GM21576 (cell line): ENCODE measurements around the gene ARL4D.
"Not testable (repeated sequence)": the region's sequence is repeated elsewhere in the genome, so short reads cannot be mapped to it uniquely, and the experiment has no call there.

ENCODE experiments used
- ATAC-seq: cut with Tn5 transposase; IDR thresholded peaks from one replicate; pipeline ENCODE4 v1.9.1; 2021; ENCODE audit warnings: mild to moderate bottlenecking, moderate library complexity; ENCODE audit not compliant: unreplicated experiment

The ARL4D gene

GRCh38 chr17:43393944-43394482 is 4.8 kb upstream of the ARL4D start:
- ATAC-seq, result no peak

GRCh38 chr17:43394696-43395095 is 4.1 kb upstream of the ARL4D start:
- not testable (repeated sequence) for ATAC-seq

- ATAC-seq, result no peak
These were observed 3.6 kb upstream of the ARL4D start for GRCh38 chr17:43395165-43395564.

- no peak for ATAC-seq
These were observed 2.2 kb upstream of the ARL4D start for GRCh38 chr17:43396491-43397060.

- no peak for ATAC-seq
These were observed 1.1 kb downstream of the ARL4D start for GRCh38 chr17:43399839-43400328.

GRCh38 chr17:43400943-43401717 is 2.3 kb downstream of the ARL4D start:
- no peak for ATAC-seq

- no peak for ATAC-seq
These were observed 3.3 kb downstream of the ARL4D start for GRCh38 chr17:43402078-43402477.

- no peak for ATAC-seq
These were observed 3.8 kb downstream of the ARL4D start for GRCh38 chr17:43402567-43402966.

GRCh38 chr17:43403846-43404245 is 5.1 kb downstream of the ARL4D start:
- ATAC-seq, result no peak

GRCh38 chr17:43405861-43406260 is 7.1 kb downstream of the ARL4D start:
- ATAC-seq, result no peak

- no peak for ATAC-seq
These were observed 8.2 kb downstream of the ARL4D start for GRCh38 chr17:43406676-43407645.

- ATAC-seq, result no peak
These were observed 10.3 kb downstream of the ARL4D start for GRCh38 chr17:43409131-43409530.

GRCh38 chr17:43410557-43411368 is 12.0 kb downstream of the ARL4D start:
- ATAC-seq, result no peak

- no peak for ATAC-seq
These were observed 12.5 kb downstream of the ARL4D start for GRCh38 chr17:43411369-43411677.

GRCh38 chr17:43411749-43412148 is 13.0 kb downstream of the ARL4D start:
- ATAC-seq, result no peak

- ATAC-seq, result no peak
These were observed 13.4 kb downstream of the ARL4D start for GRCh38 chr17:43412166-43412565.

GRCh38 chr17:43416998-43417890 is 18.5 kb downstream of the ARL4D start:
- no peak for ATAC-seq

- ATAC-seq, result no peak
These were observed 19.9 kb downstream of the ARL4D start for GRCh38 chr17:43418441-43419374.
